Measurements from ENCODE around the gene SCN5A.

DNA sequence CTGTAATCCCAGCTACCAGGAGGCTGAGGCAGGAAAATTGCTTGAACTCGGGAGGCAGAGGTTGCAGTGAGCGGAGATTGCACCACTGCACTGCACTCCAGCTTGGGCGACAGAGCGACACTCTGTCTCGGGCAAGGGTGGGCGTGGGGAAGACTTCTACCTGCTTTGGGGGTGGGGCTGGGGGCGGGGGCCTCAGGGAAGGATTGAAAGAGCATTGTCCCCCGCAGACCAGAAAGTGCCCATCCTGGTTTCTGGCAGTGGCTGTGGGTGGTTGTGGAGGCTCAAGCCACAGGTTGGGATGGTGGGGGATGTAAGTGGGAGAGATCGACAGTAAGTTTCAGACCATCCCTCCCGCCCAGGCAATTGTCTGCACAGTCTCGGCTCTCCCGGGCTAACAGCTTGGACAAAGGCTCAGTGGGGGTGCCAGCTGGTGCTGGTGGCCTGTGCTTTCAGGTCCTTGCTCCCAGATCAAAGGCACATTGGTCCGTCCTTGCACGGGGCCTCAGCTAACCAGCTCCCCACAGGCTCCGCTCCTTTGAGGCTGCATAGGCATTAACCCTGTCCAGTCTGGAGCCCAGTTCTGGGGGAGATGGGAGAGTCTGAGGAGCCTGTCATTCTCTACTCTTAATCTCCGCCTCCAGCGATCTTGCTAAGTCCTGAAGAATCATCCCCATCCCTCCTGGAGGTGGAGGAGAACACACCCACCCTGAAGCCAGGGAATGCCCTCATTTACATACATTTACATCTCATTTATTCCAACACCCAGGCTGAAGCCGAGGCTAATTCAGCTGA is 8.6 kb downstream of the SCN5A start:
- TF ChIP-seq POLR2A (IDR thresholded peaks at IDR 0.05) = no peak
- TF ChIP-seq, protein P1, sequence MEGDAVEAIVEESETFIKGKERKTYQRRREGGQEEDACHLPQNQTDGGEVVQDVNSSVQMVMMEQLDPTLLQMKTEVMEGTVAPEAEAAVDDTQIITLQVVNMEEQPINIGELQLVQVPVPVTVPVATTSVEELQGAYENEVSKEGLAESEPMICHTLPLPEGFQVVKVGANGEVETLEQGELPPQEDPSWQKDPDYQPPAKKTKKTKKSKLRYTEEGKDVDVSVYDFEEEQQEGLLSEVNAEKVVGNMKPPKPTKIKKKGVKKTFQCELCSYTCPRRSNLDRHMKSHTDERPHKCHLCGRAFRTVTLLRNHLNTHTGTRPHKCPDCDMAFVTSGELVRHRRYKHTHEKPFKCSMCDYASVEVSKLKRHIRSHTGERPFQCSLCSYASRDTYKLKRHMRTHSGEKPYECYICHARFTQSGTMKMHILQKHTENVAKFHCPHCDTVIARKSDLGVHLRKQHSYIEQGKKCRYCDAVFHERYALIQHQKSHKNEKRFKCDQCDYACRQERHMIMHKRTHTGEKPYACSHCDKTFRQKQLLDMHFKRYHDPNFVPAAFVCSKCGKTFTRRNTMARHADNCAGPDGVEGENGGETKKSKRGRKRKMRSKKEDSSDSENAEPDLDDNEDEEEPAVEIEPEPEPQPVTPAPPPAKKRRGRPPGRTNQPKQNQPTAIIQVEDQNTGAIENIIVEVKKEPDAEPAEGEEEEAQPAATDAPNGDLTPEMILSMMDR (IDR thresholded peaks at IDR 0.05) = no peak
